HG02973 (cell line): Measurements from ENCODE around the gene SLC16A9.
"Not testable (repeated sequence)": the region's sequence is repeated elsewhere in the genome, so short reads cannot be mapped to it uniquely, and the experiment has no call there.

ENCODE experiments used
- ATAC-seq: cut with Tn5 transposase; IDR thresholded peaks from one replicate; pipeline ENCODE4 v1.9.1; 2021; ENCODE audit warnings: moderate library complexity; ENCODE audit not compliant: unreplicated experiment

Gene SLC16A9

GRCh38 chr10:59709395-59710125 lies at the start of gene SLC16A9:
SLC16A9 (minus strand) TSS chr10:59709850; CDS start chr10:59684291, 25,559 bp downstream.
- peak; percentile 78 for ATAC-seq

DNA sequence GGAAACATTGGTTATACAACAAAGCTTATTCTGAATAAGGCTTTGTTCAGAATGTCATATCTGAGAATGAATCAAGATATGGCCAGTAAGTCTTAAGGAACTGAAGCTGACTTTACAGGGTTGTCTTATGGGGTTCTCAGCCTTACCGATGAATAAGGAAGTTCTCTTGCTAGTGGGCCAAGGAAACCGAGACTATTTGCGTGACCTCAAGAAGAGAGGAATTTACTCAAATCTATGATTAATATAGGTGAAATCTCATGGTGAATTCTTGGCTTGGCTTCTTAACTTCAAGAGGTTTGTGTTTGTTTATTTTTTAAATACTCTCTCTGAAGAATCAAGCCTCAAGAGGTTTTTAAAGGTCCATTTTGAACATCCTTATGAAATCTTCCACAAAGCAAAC lies 48.3 kb upstream of the SLC16A9 start:
- ATAC-seq: no peak

DNA sequence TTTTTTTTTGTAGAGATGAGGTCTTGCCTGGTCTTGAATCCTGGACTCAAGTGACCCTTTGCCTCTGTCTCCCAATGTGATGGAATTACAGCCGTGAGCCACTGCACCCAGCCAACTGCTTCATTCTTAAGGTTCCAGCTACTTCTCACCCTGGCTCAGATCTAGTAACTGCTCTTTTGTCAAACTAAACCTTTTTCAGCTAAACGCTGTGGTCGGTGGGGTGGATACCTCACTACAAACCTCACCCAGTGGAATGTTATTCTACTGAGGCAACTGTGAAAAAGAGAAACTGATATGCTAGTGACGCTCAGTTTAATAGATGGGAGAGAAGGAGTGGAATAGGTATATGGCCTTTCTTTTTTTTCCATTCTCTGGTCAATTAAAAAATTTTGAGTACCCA lies 45.3 kb upstream of the SLC16A9 start:
- no peak for ATAC-seq

GRCh38 chr10:59753267-59753666 lies 43.6 kb upstream of the SLC16A9 start, which contains the start of gene MRLN:
MRLN (minus strand) TSS chr10:59753455.
- ATAC-seq: no peak

DNA sequence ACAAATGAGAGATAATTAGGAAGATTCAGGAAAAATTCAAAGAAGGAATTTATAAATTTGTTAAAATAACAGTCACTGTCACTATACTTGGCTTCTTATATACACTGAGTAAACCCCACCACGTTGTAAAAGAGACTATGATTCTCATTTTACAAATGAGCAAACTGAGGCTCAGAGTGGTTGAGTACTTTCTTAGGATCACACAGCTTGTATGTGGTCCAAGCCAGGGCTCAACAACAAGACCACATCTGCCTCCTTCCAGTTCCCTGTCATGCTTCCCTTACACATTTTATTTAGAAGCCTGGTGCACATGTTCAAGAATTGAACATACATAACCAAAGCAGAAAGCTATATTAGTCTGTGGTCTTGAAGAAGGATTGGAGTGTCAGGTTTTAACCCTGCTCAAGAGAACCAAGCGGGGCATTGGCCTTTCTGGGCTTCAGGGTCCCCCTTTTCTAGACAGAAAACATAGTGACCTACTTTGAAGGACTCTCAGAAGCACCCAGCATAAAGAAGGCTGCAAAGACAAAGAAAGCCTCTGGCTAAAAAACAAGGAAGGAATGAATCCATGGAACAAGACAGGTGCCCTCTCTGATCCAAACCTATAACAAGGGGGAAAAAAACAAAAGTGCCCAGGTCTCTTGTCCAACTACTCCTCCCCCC lies 42.8 kb upstream of the SLC16A9 start:
- no peak for ATAC-seq

DNA sequence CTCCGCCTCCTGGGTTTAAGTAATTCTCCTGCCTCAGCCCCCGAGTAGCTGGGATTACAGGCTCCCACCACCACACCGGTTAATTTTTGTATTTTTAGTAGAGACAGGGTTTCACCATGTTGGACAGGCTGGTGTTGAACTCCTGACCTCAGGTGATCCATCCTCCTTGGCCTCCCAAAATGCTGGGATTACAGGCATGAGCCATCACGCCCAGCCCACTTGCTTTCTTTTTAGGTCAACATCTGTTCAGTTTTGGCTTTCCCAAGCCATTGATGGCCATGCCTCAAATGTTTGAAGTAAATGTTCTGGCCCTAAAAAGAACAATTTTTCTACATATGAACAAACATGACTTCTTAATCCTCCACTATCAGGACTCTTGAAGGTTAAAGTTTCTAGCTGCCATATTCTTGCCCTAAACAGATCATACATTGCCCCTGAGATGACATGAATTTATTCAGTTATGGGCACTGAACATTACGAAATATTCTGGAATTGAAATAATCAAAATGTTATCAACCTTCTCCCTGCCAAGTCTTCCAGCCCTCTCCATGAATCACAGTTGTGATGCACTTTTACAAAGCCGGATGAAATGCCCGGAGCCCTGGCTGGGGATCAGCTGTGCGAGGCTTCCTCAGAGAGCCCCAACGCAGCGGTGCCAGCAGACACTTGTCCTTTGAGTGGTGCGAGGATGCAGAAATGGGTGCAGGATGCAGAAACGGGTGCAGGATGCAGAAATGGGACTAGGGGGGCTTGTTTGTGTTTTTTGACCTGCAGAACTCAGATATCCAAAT lies 40.7 kb upstream of the SLC16A9 start:
- no peak for ATAC-seq

GRCh38 chr10:59748834-59749233 lies 39.2 kb upstream of the SLC16A9 start:
- no peak for ATAC-seq

GRCh38 chr10:59745163-59745650 lies 35.6 kb upstream of the SLC16A9 start:
- no peak for ATAC-seq

DNA sequence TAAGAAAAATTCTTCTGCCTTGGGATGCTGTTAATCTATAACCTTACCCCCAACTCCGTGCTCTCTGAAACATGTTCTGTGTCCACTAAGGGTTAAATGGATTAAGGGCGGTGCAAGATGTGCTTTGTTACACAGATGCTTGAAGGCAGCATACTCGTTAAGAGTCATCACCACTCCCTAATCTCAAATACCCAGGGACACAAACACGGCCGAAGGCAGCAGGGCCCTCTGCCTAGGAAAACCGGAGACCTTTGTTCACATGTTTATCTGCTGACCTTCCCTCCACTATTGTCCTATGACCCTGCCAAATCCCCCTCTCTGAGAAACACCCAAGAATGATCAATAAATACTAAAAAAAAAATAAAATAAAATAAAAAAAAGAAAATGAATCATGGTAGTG lies 35.1 kb upstream of the SLC16A9 start:
- ATAC-seq: not testable (repeated sequence)

DNA sequence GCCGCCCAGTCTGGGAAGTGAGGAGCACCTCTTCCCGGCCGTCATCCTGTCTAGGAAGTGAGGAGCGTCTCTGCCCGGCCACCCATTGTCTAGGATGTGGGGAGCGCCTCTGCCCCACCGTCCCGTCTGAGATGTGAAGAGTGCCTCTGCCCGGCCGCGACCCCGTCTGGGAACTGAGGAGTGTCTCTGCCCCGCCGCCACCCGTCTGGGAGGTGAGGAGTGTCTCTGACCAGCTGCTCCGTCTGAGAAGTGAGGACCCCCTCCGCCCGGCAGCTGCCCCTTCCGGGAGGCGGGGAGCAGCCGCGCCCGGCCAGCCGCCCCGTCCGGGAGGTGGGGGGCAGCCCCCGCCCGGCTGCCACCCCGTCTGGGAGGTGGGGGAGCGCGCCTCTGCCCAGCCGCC lies 34.5 kb upstream of the SLC16A9 start:
- ATAC-seq: not testable (repeated sequence)

DNA sequence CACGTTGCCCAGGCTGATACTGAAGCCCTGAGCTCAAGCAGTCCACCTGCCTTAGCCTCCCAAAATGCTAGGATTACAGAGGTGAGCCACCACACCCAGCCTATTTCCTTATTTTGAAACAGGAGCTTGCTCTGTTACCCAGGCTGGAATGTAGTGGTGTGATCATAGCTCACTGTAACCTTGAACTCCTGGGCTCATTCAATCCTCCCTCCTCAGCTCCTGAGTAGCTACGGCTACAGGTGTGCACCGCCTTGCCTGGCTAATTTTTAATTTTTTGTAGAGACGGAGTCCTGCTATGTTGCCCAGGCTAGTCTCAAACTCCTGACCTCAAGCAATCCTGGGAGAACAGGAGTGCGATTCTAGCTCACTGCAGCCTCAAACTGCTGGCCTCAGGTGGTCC lies 31.9 kb upstream of the SLC16A9 start:
- ATAC-seq: no peak

DNA sequence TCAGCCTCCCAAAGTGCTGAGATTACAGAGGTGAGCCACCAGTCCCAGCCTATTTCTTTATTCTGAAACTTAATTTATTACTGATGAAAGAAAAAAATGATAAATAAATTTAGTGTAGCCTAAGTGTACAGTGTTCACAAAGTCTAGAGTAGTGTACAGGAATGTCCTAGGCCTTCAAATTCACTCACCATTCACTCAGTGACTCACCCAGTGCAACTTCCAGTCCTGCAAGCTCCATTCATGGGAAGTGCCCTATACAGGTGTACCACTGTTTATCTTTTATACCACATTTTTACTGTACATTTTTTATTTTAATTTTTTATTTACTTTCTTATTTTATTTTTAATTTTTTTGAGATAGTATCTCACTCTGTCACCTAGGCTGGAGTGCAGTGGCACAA lies 31.4 kb upstream of the SLC16A9 start:
- ATAC-seq: no peak

- ATAC-seq: no peak
These were observed 27.1 kb upstream of the SLC16A9 start for GRCh38 chr10:59736749-59737148.

DNA sequence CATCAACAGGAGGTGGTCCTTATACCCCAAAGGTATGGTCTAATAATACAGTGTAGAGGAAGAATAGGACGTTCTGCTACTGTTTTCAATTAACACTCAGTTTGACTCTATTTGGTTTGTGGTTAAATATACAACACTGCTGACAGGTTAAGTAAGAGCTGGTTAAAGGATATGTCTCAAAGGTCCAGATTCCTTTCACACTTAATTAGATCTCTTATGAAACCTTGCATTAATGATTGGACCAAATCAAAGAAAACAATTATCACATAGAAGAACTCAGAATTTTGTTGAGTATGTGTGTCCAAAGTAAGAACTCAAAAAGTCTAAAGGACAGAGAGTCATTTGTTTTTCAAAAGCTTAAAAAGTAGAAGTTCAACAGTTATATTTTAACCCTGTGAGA lies 25.6 kb upstream of the SLC16A9 start:
- no peak for ATAC-seq

GRCh38 chr10:59734014-59734462 lies 24.4 kb upstream of the SLC16A9 start:
- no peak for ATAC-seq

- ATAC-seq: not testable (repeated sequence)
These were observed 23.8 kb upstream of the SLC16A9 start for GRCh38 chr10:59733321-59734013.

GRCh38 chr10:59732849-59733248 lies 23.2 kb upstream of the SLC16A9 start:
- ATAC-seq: not testable (repeated sequence)

- not testable (repeated sequence) for ATAC-seq
These were observed 19.5 kb upstream of the SLC16A9 start for GRCh38 chr10:59729167-59729566.

GRCh38 chr10:59724098-59724938 lies 14.7 kb upstream of the SLC16A9 start:
- no peak for ATAC-seq

DNA sequence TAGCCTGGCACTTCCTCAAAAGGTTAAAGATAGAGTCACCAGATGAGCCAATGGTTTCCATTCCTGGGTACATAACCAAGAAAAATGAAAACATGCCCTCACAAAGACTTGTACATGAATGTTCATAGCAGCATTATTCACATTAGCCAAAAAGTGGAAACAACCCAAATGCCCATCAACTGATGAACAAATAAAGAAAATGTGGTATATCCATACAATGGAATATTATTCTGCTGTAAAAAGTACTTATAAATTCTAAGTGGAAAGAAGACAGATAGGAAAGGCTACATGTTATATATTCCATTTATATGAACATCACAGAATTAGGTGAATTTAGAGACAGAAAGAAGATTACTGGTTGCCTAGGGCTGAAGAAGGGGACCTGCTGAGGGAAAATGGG lies 10.7 kb upstream of the SLC16A9 start:
- no peak for ATAC-seq
